Muscle of leg (tissue), 11 donors: ENCODE results near the gene CISTR. TPM values are rescaled to one million over a fixed set of nuclear protein-coding genes. Genes with fewer than 3 reads are reported as not detected.

Experiments used
- DNase-seq: peaks from one replicate; pipeline ENCODE4 v3.0.0; 2013
- H3K27ac ChIP-seq: one replicate; pipeline ENCODE4 v1.5.1; 2013; ENCODE audit warnings: mild to moderate bottlenecking, low read length, control low read depth
- H3K27me3 ChIP-seq: one replicate; pipeline ENCODE4 v1.6.1; 2013; ENCODE audit warnings: low read length; ENCODE audit not compliant: control insufficient read depth, insufficient read depth
- H3K36me3 ChIP-seq: one replicate; pipeline ENCODE4 v1.6.1; 2013; ENCODE audit warnings: low read length; ENCODE audit not compliant: control insufficient read depth, insufficient read depth
- H3K4me1 ChIP-seq: one replicate; pipeline ENCODE4 v1.6.1; 2013; ENCODE audit warnings: low read length; ENCODE audit not compliant: control insufficient read depth, insufficient read depth
- H3K4me3 ChIP-seq: one replicate; pipeline ENCODE4 v1.5.1; 2013; ENCODE audit warnings: low read length, control low read depth
- H3K9me3 ChIP-seq: replicated peaks from 2 replicates; pipeline ENCODE4 v1.6.1; 2013; ENCODE audit warnings: low read depth, low read length; ENCODE audit not compliant: control insufficient read depth
- WGBS: methylation state at CpG from one replicate; pipeline ENCODE4 v1.1.5; 2013; ENCODE audit warnings: missing lambda C conversion rate; ENCODE audit not compliant: insufficient coverage; 5-methylcytosine and 5-hydroxymethylcytosine counted together
- polyA plus RNA-seq, 8 donors: library from polyadenylated mRNA; unstranded; fragments of 120-200 nt; gene quantifications; one replicate each; pipeline versions ENCODE4 v1.2.1 to v1.2.3, GENCODE V29; 2013; ENCODE audit warnings: inconsistent platforms in 1 of 8, low replicate concordance in 1 of 8; ENCODE audit not compliant: insufficient read length in 8 of 8, insufficient read depth in 1 of 8
- total RNA-seq: library from RNA; stranded (reverse); fragments of 120-200 nt; gene quantifications from one replicate; pipeline ENCODE4 v1.2.4, GENCODE V29; 2013

CISTR gene
- total and polyA plus RNA-seq, 9 donors, result not detected

- no peak overlapping the region for H3K4me3 ChIP-seq
- DNase-seq, result no peak
- peaks cover 81% of the 10 kb centered on the region for H3K27me3 ChIP-seq
- H3K27ac ChIP-seq, result no peak overlapping the region
- 49% methylated on average over 3 of the region's 4 CpGs for WGBS
- H3K4me1 ChIP-seq, result peaks cover 29% of the 10 kb centered on the region
- no peaks in the 10 kb centered on the region for H3K36me3 ChIP-seq
- no peaks in the 10 kb centered on the region for H3K9me3 ChIP-seq
Observed at GRCh38 chr12:53755451-53755891, 3.7 kb upstream of the CISTR start.

- Histone ChIP-seq H3K4me3 (no peak overlapping the region), H3K27me3 (peaks cover 82% of the 10 kb centered on the region), H3K27ac (no peak overlapping the region), H3K9me3 (no peaks in the 10 kb centered on the region), H3K36me3 (no peaks in the 10 kb centered on the region), H3K4me1 (peaks cover 29% of the 10 kb centered on the region)
- peak; percentile 50 for DNase-seq
- WGBS, result 30% methylated on average over 2 of the region's 4 CpGs
Observed at GRCh38 chr12:53754633-53755264, 3.0 kb upstream of the CISTR start.

- peaks cover 82% of the 10 kb centered on the region for H3K27me3 ChIP-seq
Observed at GRCh38 chr12:53754188-53754585, 2.4 kb upstream of the CISTR start.

GRCh38 chr12:53752621-53753020, 842 bp upstream of the CISTR start:
- Histone ChIP-seq H3K36me3 (no peaks in the 10 kb centered on the region), H3K27me3 (peaks cover 82% of the 10 kb centered on the region), H3K4me3 (no peak overlapping the region), H3K9me3 (no peaks in the 10 kb centered on the region), H3K4me1 (peaks cover 29% of the 10 kb centered on the region), H3K27ac (no peak overlapping the region)
- DNase-seq, result no peak
- 100% methylated on average over 1 of the region's 3 CpGs for WGBS

More at GRCh38 chr12:53754188-53754585, 2.4 kb upstream of the CISTR start:
- H3K27ac ChIP-seq, result no peak overlapping the region
- H3K9me3 ChIP-seq, result no peaks in the 10 kb centered on the region
- H3K4me1 ChIP-seq, result peaks cover 29% of the 10 kb centered on the region
- no peak overlapping the region for H3K4me3 ChIP-seq
- H3K36me3 ChIP-seq, result no peaks in the 10 kb centered on the region
- no peak for DNase-seq
- no CpG with 5 or more reads among the region's 7 CpGs for WGBS

- 43% methylated on average over 9 of the region's 13 CpGs for WGBS
- Histone ChIP-seq H3K27me3 (peaks cover 82% of the 10 kb centered on the region), H3K36me3 (no peaks in the 10 kb centered on the region), H3K4me1 (peaks cover 26% of the 10 kb centered on the region), H3K27ac (no peak overlapping the region), H3K9me3 (no peaks in the 10 kb centered on the region), H3K4me3 (peak overlapping the region; percentile 38)
- no peak for DNase-seq
Observed at GRCh38 chr12:53752192-53752601, 418 bp upstream of the CISTR start.

- H3K4me1 ChIP-seq, result peaks cover 25% of the 10 kb centered on the region
- under 1% methylated on average over 23 of the region's 36 CpGs for WGBS
- peaks cover 80% of the 10 kb centered on the region for H3K27me3 ChIP-seq
- peak overlapping the region; percentile 38 for H3K4me3 ChIP-seq
- H3K36me3 ChIP-seq, result no peaks in the 10 kb centered on the region
- no peak overlapping the region for H3K27ac ChIP-seq
- peak; percentile 69 for DNase-seq
- H3K9me3 ChIP-seq, result no peaks in the 10 kb centered on the region
Observed at GRCh38 chr12:53750812-53751335, 905 bp downstream of the CISTR start.

GRCh38 chr12:53749986-53750811, 1.6 kb downstream of the CISTR start:
- no peak overlapping the region for H3K27ac ChIP-seq
- no peak overlapping the region for H3K4me3 ChIP-seq
- 55% methylated on average over 6 of the region's 10 CpGs for WGBS
- H3K27me3 ChIP-seq, result peaks cover 82% of the 10 kb centered on the region
- H3K9me3 ChIP-seq, result no peaks in the 10 kb centered on the region
- DNase-seq, result no peak
- H3K36me3 ChIP-seq, result no peaks in the 10 kb centered on the region
- peaks cover 25% of the 10 kb centered on the region for H3K4me1 ChIP-seq

GRCh38 chr12:53748072-53748840, 3.5 kb downstream of the CISTR start:
- Histone ChIP-seq H3K36me3 (no peaks in the 10 kb centered on the region), H3K4me1 (peaks cover 21% of the 10 kb centered on the region), H3K4me3 (no peak overlapping the region), H3K9me3 (no peaks in the 10 kb centered on the region), H3K27me3 (peaks cover 85% of the 10 kb centered on the region), H3K27ac (no peak overlapping the region)
- 46% methylated on average over 10 of the region's 22 CpGs for WGBS
- DNase-seq, result no peak

- Histone ChIP-seq H3K4me3 (no peak overlapping the region), H3K36me3 (no peaks in the 10 kb centered on the region), H3K9me3 (no peaks in the 10 kb centered on the region), H3K4me1 (peaks cover 22% of the 10 kb centered on the region), H3K27ac (no peak overlapping the region), H3K27me3 (peaks cover 83% of the 10 kb centered on the region)
- no peak for DNase-seq
- 40% methylated on average over 2 of the region's 5 CpGs for WGBS
Observed at GRCh38 chr12:53747095-53747494, 4.7 kb downstream of the CISTR start.
